Limb (tissue), 2 donors: ENCODE results near the gene CLHC1.

Source experiments
- DNase-seq, 2 donors: peaks; one replicate each; pipeline ENCODE4 v3.0.0-alpha.2; 2016; ENCODE audit errors: extremely low spot score in 2 of 2

The CLHC1 gene

DNA sequence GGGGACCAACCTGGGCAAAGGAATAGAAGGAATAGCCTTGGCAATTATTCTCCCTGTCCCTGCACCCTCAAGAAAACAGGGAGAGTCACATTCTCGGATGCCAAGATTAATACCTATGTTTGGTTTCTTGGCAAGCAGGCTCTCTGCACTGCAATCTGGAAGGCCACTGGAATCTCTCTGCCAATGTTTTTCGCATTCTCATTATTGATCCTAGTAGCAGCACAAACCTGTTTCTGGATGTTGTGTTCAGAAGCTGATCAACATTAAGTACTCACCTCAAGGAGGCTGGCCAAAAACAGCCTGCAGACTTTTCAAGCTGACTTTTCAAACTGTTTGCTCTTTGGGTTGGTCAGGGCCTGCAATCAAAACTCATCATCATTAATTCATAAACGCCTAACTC is 62.2 kb downstream of the CLHC1 start:
- no peak for DNase-seq

GRCh38 chr2:55169359-55169758 is 62.7 kb downstream of the CLHC1 start:
- DNase-seq: no peak

- DNase-seq: peak; percentile 46 to 70
These were observed 63.6 kb downstream of the CLHC1 start for GRCh38 chr2:55168221-55169154.

- peak in 1 of 2 donors; percentile 23 for DNase-seq
These were observed 66.5 kb downstream of the CLHC1 start for GRCh38 chr2:55165626-55166025.

DNA sequence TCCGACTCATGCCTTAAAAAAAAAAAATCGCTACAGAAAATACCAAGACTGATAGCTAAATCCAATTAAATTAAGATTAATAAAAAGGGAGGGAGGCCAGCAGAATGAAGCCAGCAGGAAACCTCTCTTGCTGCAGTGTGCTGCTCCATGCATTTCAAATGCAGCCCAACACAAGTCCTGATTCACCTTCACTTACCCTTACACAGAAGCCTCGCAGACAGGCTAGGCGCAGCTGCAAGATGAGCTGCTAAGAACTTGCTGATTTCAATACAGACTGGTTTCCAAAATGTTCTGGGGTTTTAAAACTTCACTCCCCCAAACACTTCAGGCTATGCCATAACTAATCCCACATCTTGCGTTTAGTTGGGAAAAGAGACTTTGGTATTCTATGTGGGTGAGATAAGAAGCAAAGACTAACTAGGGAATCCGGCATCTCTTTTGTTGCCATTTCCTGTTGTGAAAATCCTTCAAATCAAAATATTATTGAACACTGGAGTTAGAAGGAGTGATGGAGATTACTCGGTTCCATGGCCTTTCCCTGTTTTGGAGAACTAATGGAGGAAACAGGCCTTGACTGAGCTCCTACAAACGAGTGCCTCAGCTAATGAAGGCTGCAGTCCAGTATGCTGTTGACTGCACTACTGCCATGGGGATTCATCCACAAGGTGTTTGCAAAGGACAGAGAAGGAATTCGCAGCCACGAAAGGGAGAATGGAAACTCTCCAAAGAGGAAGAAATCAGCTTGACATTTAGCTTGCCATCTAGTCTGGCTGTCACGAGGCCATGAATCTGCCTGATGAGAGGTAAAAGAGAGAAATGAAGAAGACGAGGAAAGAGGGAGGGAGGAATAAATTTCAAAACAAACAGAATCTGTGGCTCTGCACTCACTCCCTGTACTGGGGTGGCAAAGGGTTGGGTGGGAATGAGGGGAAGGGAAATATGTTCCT is 67.3 kb downstream of the CLHC1 start:
- no peak for DNase-seq

GRCh38 chr2:55163941-55164390 is 68.1 kb downstream of the CLHC1 start:
- no peak for DNase-seq

GRCh38 chr2:55163274-55163721 is 68.8 kb downstream of the CLHC1 start:
- DNase-seq: no peak

- no peak for DNase-seq
These were observed 69.6 kb downstream of the CLHC1 start for GRCh38 chr2:55162284-55163006.

GRCh38 chr2:55161295-55162210 is 70.5 kb downstream of the CLHC1 start:
- no peak for DNase-seq

- DNase-seq: no peak
These were observed 71.7 kb downstream of the CLHC1 start for GRCh38 chr2:55160422-55160821.

GRCh38 chr2:55159752-55160151 is 72.3 kb downstream of the CLHC1 start:
- DNase-seq: no peak

DNA sequence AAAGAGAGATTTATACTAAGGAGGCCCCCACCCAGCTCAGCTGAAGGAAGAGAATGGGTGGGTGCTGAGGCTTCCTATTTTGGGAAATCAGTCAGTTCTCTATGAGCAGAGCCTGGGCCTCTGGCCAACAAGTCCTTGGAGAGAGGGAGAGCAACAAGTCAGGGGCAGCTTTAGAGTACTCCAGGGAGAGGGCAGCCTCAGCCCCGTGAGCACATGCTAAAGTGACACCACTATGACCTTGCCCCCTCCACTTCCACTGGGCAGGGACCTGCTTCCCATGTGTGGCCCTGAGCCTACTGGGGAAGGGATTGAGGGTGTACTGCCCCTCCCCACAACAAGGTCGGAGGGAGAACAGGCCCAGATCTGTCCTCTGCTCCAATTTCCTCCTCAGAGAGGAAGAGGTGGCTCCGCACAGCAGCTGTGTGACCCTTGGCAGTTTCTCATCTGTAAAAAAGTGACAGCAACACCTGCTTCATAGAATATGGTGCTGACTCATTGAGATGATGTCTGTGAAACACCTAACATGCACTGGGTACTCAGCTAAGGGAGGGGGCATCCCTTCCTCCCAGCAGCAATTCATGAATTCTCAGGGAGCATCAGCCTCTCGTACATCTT is 72.9 kb downstream of the CLHC1 start:
- DNase-seq: no peak

- no peak for DNase-seq
These were observed 73.8 kb downstream of the CLHC1 start for GRCh38 chr2:55158111-55158814.

DNA sequence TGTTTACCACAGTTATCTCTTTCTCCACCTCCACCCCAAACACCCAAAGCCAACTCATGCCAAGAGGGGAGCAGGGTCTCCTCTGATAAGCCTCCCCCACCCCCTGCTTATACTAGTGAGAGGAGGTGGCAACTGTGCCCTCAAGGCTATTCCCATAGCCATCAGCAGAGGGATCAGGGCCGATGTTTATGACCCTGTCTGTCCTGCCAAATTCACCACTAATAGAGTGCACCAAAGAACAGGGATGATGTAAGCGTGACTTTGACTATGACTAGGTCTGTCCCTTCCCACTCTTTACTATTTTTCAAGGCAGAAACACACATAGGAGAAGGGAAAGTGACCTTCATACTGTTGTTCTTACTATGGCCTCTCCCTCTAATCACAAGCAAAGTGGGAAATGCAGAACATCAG is 74.6 kb downstream of the CLHC1 start:
- no peak for DNase-seq

DNA sequence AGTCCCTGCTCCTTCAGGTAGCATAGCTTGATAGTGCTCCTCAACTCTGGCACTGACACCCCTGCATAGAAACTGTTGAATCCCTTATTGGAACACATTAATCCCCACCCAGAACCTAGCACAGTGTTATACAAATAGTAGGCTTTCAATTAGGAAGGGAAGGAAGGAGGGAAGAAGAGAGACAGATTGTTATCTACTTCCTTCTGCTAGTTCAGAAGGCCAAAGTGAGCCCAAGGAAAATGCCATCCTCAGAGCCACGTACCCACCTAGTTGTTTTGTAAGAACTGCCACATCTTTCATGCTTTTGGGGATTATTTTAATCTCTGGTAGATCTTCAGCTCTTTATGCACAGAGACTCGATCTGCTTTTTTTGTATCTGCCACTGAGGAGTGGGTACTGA is 75.1 kb downstream of the CLHC1 start:
- no peak for DNase-seq

DNA sequence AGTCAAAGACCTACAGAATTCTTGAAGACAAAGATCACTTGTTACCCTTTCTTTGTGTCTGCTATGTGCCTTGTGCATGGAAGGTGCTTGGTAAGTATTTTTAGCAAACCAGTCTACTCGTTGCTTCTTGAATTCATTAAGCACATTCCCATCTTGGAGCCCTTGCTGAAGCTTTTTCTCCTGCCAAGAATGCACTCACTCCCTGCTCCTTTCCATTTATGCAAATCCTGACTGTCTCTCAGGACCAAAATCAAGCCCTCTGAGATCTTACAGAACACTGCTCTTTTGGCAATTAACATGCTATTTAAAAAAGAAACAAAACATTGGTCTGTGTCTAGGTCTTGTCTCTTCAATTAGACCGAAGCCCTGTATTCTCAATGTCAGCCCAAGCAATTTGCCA is 75.8 kb downstream of the CLHC1 start:
- DNase-seq: no peak

DNA sequence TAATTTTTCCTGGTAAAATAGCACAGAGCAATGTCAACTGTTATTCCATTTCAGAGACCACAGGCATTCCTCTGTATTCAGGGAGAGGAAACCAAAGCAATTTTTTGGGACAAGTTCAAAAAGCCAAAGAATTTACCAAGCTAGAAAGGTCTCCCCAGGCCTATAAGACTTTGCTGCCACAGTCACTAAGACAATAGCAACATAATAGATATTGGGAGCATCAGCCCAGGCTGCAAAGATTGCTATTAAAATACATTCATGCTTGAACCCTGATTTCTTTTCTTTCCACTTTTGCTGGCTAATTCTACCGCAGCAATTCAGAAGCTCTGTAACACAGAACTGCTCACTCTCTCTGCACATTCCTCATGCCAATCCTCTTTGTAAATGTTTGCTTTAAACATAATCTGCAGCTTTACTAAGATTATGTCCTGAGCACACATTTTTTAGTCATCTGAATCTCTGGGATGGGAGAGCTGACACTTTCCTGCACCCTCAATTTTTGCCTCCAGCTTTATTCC is 76.3 kb downstream of the CLHC1 start:
- DNase-seq: no peak

- no peak for DNase-seq
These were observed 76.9 kb downstream of the CLHC1 start for GRCh38 chr2:55155206-55155605.

- DNase-seq: no peak
These were observed 77.5 kb downstream of the CLHC1 start for GRCh38 chr2:55154525-55155030.
